ENCODE measurements around the gene CDNF. TPM values are rescaled to one million over a fixed set of nuclear protein-coding genes. Genes with fewer than 3 reads are reported as not detected.

The CDNF gene
- total and polyA plus RNA-seq, 10 of the 15 experiments (the other 5 are each of a cell fraction or from before 2014, with no cell fraction given): 0.08 to 1.9 (median 0.77) TPM

- ChIA-PET RAD21 (ENCODE audit: unreplicated experiment) (no interaction called here), CTCF (no interaction called here), POLR2A (no interaction called here), SMC1A (ENCODE audit: uncharacterized antibody, unreplicated experiment) (no interaction called here)
- Histone ChIP-seq H4K20me1 (ENCODE audit: control insufficient read depth, insufficient read depth) (no peaks in the 10 kb centered on the region), H3K4me1 (ENCODE audit: control insufficient read depth, insufficient read depth, low read length) (no peaks in the 10 kb centered on the region), H3K36me3 (ENCODE audit: control insufficient read depth in 2 of 2, insufficient read depth in 2 of 2, low read length in 1 of 2) (no peaks in the 10 kb centered on the region), H3K9ac (ENCODE audit: control insufficient read depth, insufficient read depth, low read length) (no peak overlapping the region), H3K9me3 (replicated peaks; ENCODE audit: control insufficient read depth, insufficient read depth, low read length) (no peaks in the 10 kb centered on the region; the same call in 2 of the 3 replicates), H3K4me2 (ENCODE audit: control insufficient read depth, insufficient read depth) (no peak overlapping the region), H3K27ac (ENCODE audit: control insufficient read depth, insufficient read depth) (no peak overlapping the region), H2AFZ (ENCODE audit: control insufficient read depth, low read depth, low read length) (no peak overlapping the region), H3K79me2 (ENCODE audit: control insufficient read depth, insufficient read depth, low read length) (no peaks in the 10 kb centered on the region), H3K4me3 (no peak overlapping the region), H3K27me3 (replicated peaks in 1 of 2; ENCODE audit: control insufficient read depth in 2 of 2, insufficient read depth in 2 of 2, low read length in 1 of 2) (no peaks in the 10 kb centered on the region; a peak in 2 of 4 replicates)
- in situ Hi-C loops (cut with MboI): no loop called here
- BruUV-seq (replicated peaks): no TSS peak
- intact Hi-C loops (cut with micrococcal nuclease; ENCODE audit: unreplicated experiment): no loop called here
- ATAC-seq (no peak), DNase-seq (ENCODE audit: low read depth, low spot score) (no peak), FAIRE-seq (no peak)
- TF ChIP-seq POLR2A (IDR thresholded peaks at IDR 0.05; ENCODE audit: low read depth, low read length) (no peak), KAT2A (conservative IDR thresholded peaks at IDR 0.05; ENCODE audit: control insufficient read depth, low read depth, low read length) (no peak), FOXK2 (IDR thresholded peaks at IDR 0.05) (no peak), MEF2A (IDR thresholded peaks at IDR 0.05; ENCODE audit: insufficient read depth, low read depth, low read length) (no peak), PKNOX1 (IDR thresholded peaks at IDR 0.05) (no peak), BRCA1 (IDR thresholded peaks at IDR 0.05; ENCODE audit: low read depth, low read length) (no peak), SPI1 (IDR thresholded peaks at IDR 0.05; ENCODE audit: borderline replicate concordance, insufficient read depth, low read depth, low read length) (no peak), IKZF2 (IDR thresholded peaks at IDR 0.05) (no peak), BACH1 (IDR thresholded peaks at IDR 0.05; ENCODE audit: borderline replicate concordance) (no peak), POLR2AphosphoS5 (IDR thresholded peaks at IDR 0.05; ENCODE audit: low read length) (no peak), PAX8 (IDR thresholded peaks at IDR 0.05) (no peak), FOXM1 (IDR thresholded peaks at IDR 0.05; ENCODE audit: low read depth, low read length) (no peak), SRF (IDR thresholded peaks at IDR 0.05; ENCODE audit: low read depth in 2 of 2, low read length in 2 of 2) (no peak), POU2F2 (IDR thresholded peaks at IDR 0.05; ENCODE audit: borderline replicate concordance, low read depth, low read length) (no peak), RAD51 (IDR thresholded peaks at IDR 0.05) (no peak)
- TF ChIP-seq, protein P1, sequence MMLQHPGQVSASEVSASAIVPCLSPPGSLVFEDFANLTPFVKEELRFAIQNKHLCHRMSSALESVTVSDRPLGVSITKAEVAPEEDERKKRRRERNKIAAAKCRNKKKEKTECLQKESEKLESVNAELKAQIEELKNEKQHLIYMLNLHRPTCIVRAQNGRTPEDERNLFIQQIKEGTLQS (IDR thresholded peaks at IDR 0.05; ENCODE audit: borderline replicate concordance, extremely low read depth, low read depth, low read length): no peak
- WGBS (ENCODE audit: insufficient coverage, insufficient replicate concordance, low lambda C conversion rate, missing lambda C conversion rate): 65% methylated on average over 9 of the region's 9 CpGs
Observed at GRCh38 chr10:14782691-14783363, 55.0 kb downstream of the CDNF start.
